Measurements from ENCODE around the gene ANAPC5.

- TF ChIP-seq CTCF (IDR thresholded peaks at IDR 0.05; ENCODE audit: insufficient read depth, low read length, poor library complexity, severe bottlenecking) (no peak), EZH2phosphoT487 (conservative IDR thresholded peaks at IDR 0.05; ENCODE audit: low read length) (no peak)
Measured at GRCh38 chr12:121259074-121259473, 93.1 kb downstream of the ANAPC5 start.

Data from SU-DHL-6 (cell line).